GM19372 (cell line): Measurements from ENCODE around the gene ATR.
"Not testable (repeated sequence)": the region's sequence is repeated elsewhere in the genome, so short reads cannot be mapped to it uniquely, and the experiment has no call there.

Source experiments
- ATAC-seq: cut with Tn5 transposase; IDR thresholded peaks from one replicate; pipeline ENCODE4 v1.9.1; 2021; ENCODE audit warnings: mild to moderate bottlenecking, low read depth, moderate library complexity; ENCODE audit not compliant: unreplicated experiment

Gene ATR

GRCh38 chr3:142578329-142579223, at the start of gene ATR:
ATR (minus strand) TSS chr3:142578733; CDS start chr3:142578704, 29 bp downstream.
- peak; percentile 94 for ATAC-seq

- ATAC-seq: no peak
These were observed 48.4 kb upstream of the ATR start for GRCh38 chr3:142626971-142627370.

- ATAC-seq: no peak
These were observed 46.6 kb upstream of the ATR start for GRCh38 chr3:142625153-142625440.

GRCh38 chr3:142624341-142625152, 46.0 kb upstream of the ATR start:
- no peak for ATAC-seq

GRCh38 chr3:142623194-142623593, 44.7 kb upstream of the ATR start:
- ATAC-seq: no peak

- ATAC-seq: no peak
These were observed 43.9 kb upstream of the ATR start for GRCh38 chr3:142622405-142622804.

GRCh38 chr3:142618917-142619461, 40.5 kb upstream of the ATR start:
- no peak for ATAC-seq

GRCh38 chr3:142615171-142615570, 36.6 kb upstream of the ATR start:
- ATAC-seq: no peak

GRCh38 chr3:142614059-142614626, 35.6 kb upstream of the ATR start:
- ATAC-seq: no peak

GRCh38 chr3:142613491-142613890, 35.0 kb upstream of the ATR start:
- no peak for ATAC-seq

- no peak for ATAC-seq
These were observed 32.7 kb upstream of the ATR start for GRCh38 chr3:142611206-142611605.

GRCh38 chr3:142609136-142609535, 30.6 kb upstream of the ATR start:
- ATAC-seq: no peak

GRCh38 chr3:142608631-142609030, 30.1 kb upstream of the ATR start:
- ATAC-seq: no peak

GRCh38 chr3:142604940-142605339, 26.4 kb upstream of the ATR start:
- ATAC-seq: no peak

GRCh38 chr3:142603386-142603705, 24.8 kb upstream of the ATR start:
- not testable (repeated sequence) for ATAC-seq

GRCh38 chr3:142602619-142603385, 24.3 kb upstream of the ATR start:
- ATAC-seq: no peak

- ATAC-seq: no peak
These were observed 23.2 kb upstream of the ATR start for GRCh38 chr3:142601713-142602112.

- ATAC-seq: no peak
These were observed 19.4 kb upstream of the ATR start for GRCh38 chr3:142597906-142598305.

- ATAC-seq: no peak
These were observed 18.2 kb upstream of the ATR start for GRCh38 chr3:142596726-142597088.

- peak; percentile 86 for ATAC-seq
These were observed 17.6 kb upstream of the ATR start, which contains the start of gene PLS1 for GRCh38 chr3:142595951-142596725. PLS1 (plus strand) TSS chr3:142596393; CDS start chr3:142664238, 67,845 bp downstream.
